Inflammatory macrophage (primary cell): ENCODE measurements around the gene SHISA8.

ENCODE experiments used
- DNase-seq, 2 donors: peaks; one replicate each; pipeline ENCODE4 v3.0.0-alpha.2; 2020 to 2022

SHISA8 gene

GRCh38 chr22:41913842-41914534, 886 bp downstream of the SHISA8 start:
- no peak for DNase-seq

- no peak for DNase-seq
These were observed 1.7 kb downstream of the SHISA8 start for GRCh38 chr22:41913040-41913719.

- no peak for DNase-seq
These were observed 2.4 kb downstream of the SHISA8 start for GRCh38 chr22:41912338-41913039.

GRCh38 chr22:41911001-41911611, 3.8 kb downstream of the SHISA8 start:
- no peak for DNase-seq

GRCh38 chr22:41910050-41911000, 4.5 kb downstream of the SHISA8 start:
- DNase-seq = peak in 1 of 2 donors; percentile 3

GRCh38 chr22:41909310-41910049, 5.4 kb downstream of the SHISA8 start:
- DNase-seq = no peak

GRCh38 chr22:41908411-41909309, 6.2 kb downstream of the SHISA8 start:
- DNase-seq = peak; percentile 4 to 13

GRCh38 chr22:41907436-41908401, 7.2 kb downstream of the SHISA8 start:
- DNase-seq = no peak

GRCh38 chr22:41906822-41907221, 8.1 kb downstream of the SHISA8 start:
- DNase-seq = no peak

GRCh38 chr22:41905411-41906202, 9.3 kb downstream of the SHISA8 start:
- DNase-seq = no peak

- no peak for DNase-seq
These were observed 10.1 kb downstream of the SHISA8 start for GRCh38 chr22:41904450-41905410.

- DNase-seq = no peak
These were observed 11.9 kb downstream of the SHISA8 start for GRCh38 chr22:41902932-41903421.

- DNase-seq = no peak
These were observed 12.9 kb downstream of the SHISA8 start for GRCh38 chr22:41902016-41902415.

GRCh38 chr22:41900652-41901312, 14.1 kb downstream of the SHISA8 start:
- no peak for DNase-seq

- DNase-seq = no peak
These were observed 14.8 kb downstream of the SHISA8 start for GRCh38 chr22:41899992-41900651.

GRCh38 chr22:41899110-41899509, 15.8 kb downstream of the SHISA8 start:
- no peak for DNase-seq
